DOHH2 (cell line): Measurements from ENCODE around the gene LAMC3.

Experiments
- H3F3A ChIP-seq: fragments of 200-600 bp; sonication (generic), shearing (Covaris generic); 2 replicates; pipeline ENCODE4 v1.6.0; 2016; ENCODE audit warnings: antibody characterized with exemption, mild to moderate bottlenecking; ENCODE audit not compliant: control insufficient read depth, insufficient read depth
- H3K27ac ChIP-seq: fragments of 200-600 bp; sonication (generic); 2 replicates; pipeline ENCODE4 v1.5.1; 2014; ENCODE audit warnings: low read depth, mild to moderate bottlenecking, low read length, moderate library complexity
- H3K27me3 ChIP-seq: fragments of 200-600 bp; sonication (generic); 2 replicates; pipeline ENCODE4 v1.6.1; 2014; ENCODE audit warnings: mild to moderate bottlenecking, low read length, mixed read lengths; ENCODE audit not compliant: control insufficient read depth
- H3K36me3 ChIP-seq: fragments of 200-600 bp; sonication (generic); 2 replicates; pipeline ENCODE4 v1.6.1; 2014; ENCODE audit warnings: mild to moderate bottlenecking, low read length, moderate library complexity, mixed read lengths; ENCODE audit not compliant: control insufficient read depth
- H3K4me1 ChIP-seq: fragments of 200-600 bp; sonication (generic); 2 replicates; pipeline ENCODE4 v1.6.1; 2014; ENCODE audit warnings: mild to moderate bottlenecking, low read length, mixed read lengths; ENCODE audit not compliant: control insufficient read depth
- H3K4me2 ChIP-seq: fragments of 200-600 bp; sonication (generic); 2 replicates; pipeline ENCODE4 v1.6.0; 2014; ENCODE audit warnings: mild to moderate bottlenecking, low read length, moderate library complexity
- H3K4me3 ChIP-seq: fragments of 200-600 bp; sonication (generic); 2 replicates; pipeline ENCODE4 v1.5.1; 2014; ENCODE audit warnings: mild to moderate bottlenecking, low read length, mixed read lengths
- H3K79me2 ChIP-seq: fragments of 200-600 bp; sonication (generic); 2 replicates; pipeline ENCODE4 v1.6.1; 2014; ENCODE audit warnings: mild to moderate bottlenecking, low read length, mixed read lengths; ENCODE audit not compliant: control insufficient read depth
- H3K9me2 ChIP-seq: fragments of 200-600 bp; sonication (generic); replicated peaks from 2 replicates; pipeline ENCODE4 v1.6.1; 2014; ENCODE audit warnings: mild to moderate bottlenecking, low read length, mixed read lengths; ENCODE audit not compliant: control insufficient read depth
- H3K9me3 ChIP-seq: fragments of 200-600 bp; sonication (generic); 2 replicates; pipeline ENCODE4 v1.6.1; 2014; ENCODE audit warnings: antibody characterized with exemption, low read length, mixed read lengths; ENCODE audit not compliant: control insufficient read depth, insufficient read depth
- H4K20me1 ChIP-seq: fragments of 200-600 bp; sonication (generic); 2 replicates; pipeline ENCODE4 v1.6.0; 2014; ENCODE audit warnings: low read depth, mild to moderate bottlenecking, antibody characterized with exemption, low read length, moderate library complexity; ENCODE audit not compliant: control insufficient read depth, insufficient read depth
- EZH2phosphoT487 ChIP-seq: fragments of 200-600 bp; sonication (generic); IDR thresholded peaks from 2 replicates; pipeline ENCODE4 v1.6.1; 2017; ENCODE audit warnings: borderline replicate concordance, mild to moderate bottlenecking, antibody characterized with exemption, low read length, moderate library complexity, mixed read lengths
- TF ChIP-seq, protein P1 (sequence below): fragments of 200-600 bp; sonication (generic); IDR thresholded peaks from one replicate; pipeline ENCODE4 v1.5.1; 2014; ENCODE audit warnings: antibody characterized with exemption, mild to moderate bottlenecking, low read depth, low read length; ENCODE audit not compliant: poor library complexity, severe bottlenecking

The LAMC3 gene

DNA sequence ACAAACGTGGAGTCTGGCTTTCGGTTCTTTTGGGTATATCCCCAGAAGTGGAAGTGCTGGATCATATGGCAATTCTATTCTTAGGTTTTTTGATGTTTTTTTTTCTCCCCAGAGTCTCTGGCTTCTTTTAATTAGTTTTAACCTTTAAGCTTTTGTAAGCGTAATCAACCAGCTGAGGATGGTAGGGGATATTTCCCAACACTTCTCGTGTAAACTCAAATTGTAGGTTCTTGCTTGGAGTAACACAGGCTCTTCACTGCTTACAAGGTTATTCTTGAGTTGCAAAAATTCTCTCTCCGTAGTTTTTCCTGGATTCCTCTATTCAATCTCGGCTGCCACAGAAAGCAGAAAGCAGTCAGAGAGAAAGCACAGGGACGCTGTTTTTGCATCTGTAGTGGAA is 11.9 kb downstream of the LAMC3 start:
- Histone ChIP-seq H3K4me1 (no peaks in the 10 kb centered on the region), H3K9me3 (no peaks in the 10 kb centered on the region), H3F3A (no peaks in the 10 kb centered on the region), H3K36me3 (no peaks in the 10 kb centered on the region), H4K20me1 (no peaks in the 10 kb centered on the region), H3K27ac (no peak overlapping the region), H3K27me3 (peaks cover 13% of the 10 kb centered on the region; the same call in 1 of the 2 replicates), H3K9me2 (no peaks in the 10 kb centered on the region), H3K4me2 (no peak overlapping the region), H3K79me2 (no peaks in the 10 kb centered on the region), H3K4me3 (no peak overlapping the region)
- no peak for TF ChIP-seq EZH2phosphoT487
- TF ChIP-seq, protein P1, sequence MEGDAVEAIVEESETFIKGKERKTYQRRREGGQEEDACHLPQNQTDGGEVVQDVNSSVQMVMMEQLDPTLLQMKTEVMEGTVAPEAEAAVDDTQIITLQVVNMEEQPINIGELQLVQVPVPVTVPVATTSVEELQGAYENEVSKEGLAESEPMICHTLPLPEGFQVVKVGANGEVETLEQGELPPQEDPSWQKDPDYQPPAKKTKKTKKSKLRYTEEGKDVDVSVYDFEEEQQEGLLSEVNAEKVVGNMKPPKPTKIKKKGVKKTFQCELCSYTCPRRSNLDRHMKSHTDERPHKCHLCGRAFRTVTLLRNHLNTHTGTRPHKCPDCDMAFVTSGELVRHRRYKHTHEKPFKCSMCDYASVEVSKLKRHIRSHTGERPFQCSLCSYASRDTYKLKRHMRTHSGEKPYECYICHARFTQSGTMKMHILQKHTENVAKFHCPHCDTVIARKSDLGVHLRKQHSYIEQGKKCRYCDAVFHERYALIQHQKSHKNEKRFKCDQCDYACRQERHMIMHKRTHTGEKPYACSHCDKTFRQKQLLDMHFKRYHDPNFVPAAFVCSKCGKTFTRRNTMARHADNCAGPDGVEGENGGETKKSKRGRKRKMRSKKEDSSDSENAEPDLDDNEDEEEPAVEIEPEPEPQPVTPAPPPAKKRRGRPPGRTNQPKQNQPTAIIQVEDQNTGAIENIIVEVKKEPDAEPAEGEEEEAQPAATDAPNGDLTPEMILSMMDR: no peak

DNA sequence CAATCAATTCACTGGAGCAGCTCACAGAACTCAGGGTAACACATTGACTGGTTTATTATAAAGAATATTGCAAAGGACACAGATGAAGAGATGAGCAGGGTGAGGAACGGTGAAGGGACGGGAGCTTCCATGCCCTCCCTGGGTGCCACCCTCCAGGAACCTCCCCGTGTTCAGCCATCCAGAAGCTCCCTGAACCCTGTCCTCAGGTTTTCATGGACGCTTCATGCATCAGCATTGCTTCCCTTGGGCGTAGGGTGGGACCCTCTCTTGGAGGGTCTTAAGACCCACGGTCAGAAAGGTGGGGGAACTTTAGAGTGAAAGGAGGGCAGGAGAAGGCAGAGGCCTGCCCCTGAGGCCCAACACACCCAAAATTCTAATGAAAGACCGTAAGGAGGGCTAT is 12.8 kb downstream of the LAMC3 start:
- Histone ChIP-seq H3K4me3 (no peak overlapping the region), H3K36me3 (no peaks in the 10 kb centered on the region), H3K27me3 (peaks cover 13% of the 10 kb centered on the region; the same call in 1 of the 2 replicates), H3K27ac (no peak overlapping the region), H3F3A (no peaks in the 10 kb centered on the region), H3K9me2 (no peaks in the 10 kb centered on the region), H3K4me2 (no peak overlapping the region), H3K4me1 (no peaks in the 10 kb centered on the region), H3K9me3 (no peaks in the 10 kb centered on the region), H3K79me2 (no peaks in the 10 kb centered on the region), H4K20me1 (no peaks in the 10 kb centered on the region)
- TF ChIP-seq EZH2phosphoT487: no peak
- TF ChIP-seq, protein P1: no peak

- no peaks in the 10 kb centered on the region for H3K9me2 ChIP-seq
- no peaks in the 10 kb centered on the region for H3K9me3 ChIP-seq
- H3K27ac ChIP-seq: no peak overlapping the region
- no peak overlapping the region for H3K4me2 ChIP-seq
- no peaks in the 10 kb centered on the region for H3F3A ChIP-seq
- no peaks in the 10 kb centered on the region for H4K20me1 ChIP-seq
- H3K4me3 ChIP-seq: no peak overlapping the region
- no peaks in the 10 kb centered on the region for H3K4me1 ChIP-seq
- no peaks in the 10 kb centered on the region for H3K36me3 ChIP-seq
- H3K79me2 ChIP-seq: no peaks in the 10 kb centered on the region
- H3K27me3 ChIP-seq: peaks cover 13% of the 10 kb centered on the region; the same call in 1 of the 2 replicates
- no peak for TF ChIP-seq EZH2phosphoT487
- TF ChIP-seq, protein P1: no peak
Observed at GRCh38 chr9:131024978-131025868, 16.2 kb downstream of the LAMC3 start.
